ENCODE data around the gene METTL23.

DNA sequence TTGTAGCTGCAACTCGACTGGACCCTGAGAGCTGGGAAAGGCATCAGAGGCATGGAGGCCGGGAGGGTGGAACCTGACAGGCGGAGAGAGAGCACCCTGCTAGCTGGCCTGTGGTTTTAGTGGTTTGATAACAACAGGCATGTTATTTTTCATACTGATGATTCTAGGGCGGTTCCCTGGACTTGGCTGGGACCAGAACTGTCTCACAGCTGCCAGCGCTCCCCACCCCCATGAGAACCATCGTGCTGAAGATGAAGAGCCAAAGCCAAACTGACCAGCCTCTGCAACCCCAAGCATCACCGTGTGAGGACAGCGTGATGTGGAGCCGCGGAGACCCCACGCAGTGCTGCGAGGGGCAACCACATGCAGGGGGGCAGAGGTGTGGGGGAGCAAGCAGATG, 44.3 kb upstream of the METTL23 start:
- TF ChIP-seq POLR2AphosphoS5 (IDR thresholded peaks at IDR 0.05; ENCODE audit: borderline replicate concordance, low read depth, low read length) (no peak), EZH2 (IDR thresholded peaks at IDR 0.05) (no peak)
